BE2C (cell line): ENCODE results near the gene CRMP1.

ENCODE experiments used
- DNase-seq: peaks from one replicate; pipeline ENCODE4 v3.0.0-alpha.2; 2020
- H3K27me3 ChIP-seq: fragments of 250-450 bp; sonication (Bioruptor Pico); 2 replicates; pipeline ENCODE4 v1.5.1; 2020; ENCODE audit warnings: mild to moderate bottlenecking
- H3K36me3 ChIP-seq: fragments of 250-450 bp; sonication (Bioruptor Pico); 2 replicates; pipeline ENCODE4 v1.5.1; 2020; ENCODE audit warnings: mild to moderate bottlenecking
- H3K4me1 ChIP-seq: fragments of 250-450 bp; sonication (Bioruptor Pico); 2 replicates; pipeline ENCODE4 v1.5.1; 2020
- H3K4me3 ChIP-seq: 2 replicates; pipeline ENCODE4 v1.5.1; 2011; ENCODE audit warnings: low read depth, low read length
- H3K9me3 ChIP-seq: fragments of 250-450 bp; sonication (Bioruptor Pico); 2 replicates; pipeline ENCODE4 v1.5.1; 2020
- TF ChIP-seq, protein P1 (sequence below): IDR thresholded peaks from 2 replicates; pipeline ENCODE4 v1.5.1; 2012; ENCODE audit warnings: mild to moderate bottlenecking, low read depth, low read length

Gene CRMP1

DNA sequence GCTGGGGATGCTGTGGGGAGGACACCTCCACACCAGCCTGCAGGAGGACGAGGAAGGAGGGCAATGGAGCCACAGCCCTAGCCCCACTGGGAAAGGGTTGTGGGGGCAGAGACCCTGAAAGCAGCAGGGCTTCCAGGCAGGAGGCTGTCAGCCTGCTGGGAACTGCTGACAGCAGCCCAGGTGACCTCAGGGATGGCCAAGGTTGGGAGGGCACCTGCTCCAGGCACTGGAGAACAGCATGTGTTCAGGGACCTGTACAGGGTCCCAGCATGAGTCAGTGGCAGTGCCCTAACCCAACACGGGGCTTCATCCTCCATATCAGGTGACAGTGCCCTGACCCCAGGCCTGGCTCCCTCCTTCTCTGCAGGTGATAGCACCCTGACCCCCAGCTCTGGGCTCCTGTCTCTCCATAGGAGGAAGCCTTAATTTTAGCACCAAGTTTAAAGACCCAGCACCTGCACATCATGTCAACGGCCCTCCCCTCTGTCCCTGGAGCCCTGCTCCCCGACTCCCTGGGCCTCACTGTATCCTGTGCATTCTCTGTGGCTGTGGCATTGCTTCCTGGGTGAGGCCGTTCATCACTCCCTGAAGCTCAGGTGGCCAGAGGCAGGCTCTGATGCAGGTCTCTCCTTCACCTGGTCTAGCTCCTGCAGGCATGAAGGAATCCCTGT, 66.3 kb downstream of the CRMP1 start:
- Histone ChIP-seq H3K4me3 (no peak overlapping the region), H3K36me3 (peaks cover 80% of the 10 kb centered on the region), H3K4me1 (no peaks in the 10 kb centered on the region), H3K27me3 (no peaks in the 10 kb centered on the region), H3K9me3 (no peaks in the 10 kb centered on the region)
- TF ChIP-seq, protein P1, sequence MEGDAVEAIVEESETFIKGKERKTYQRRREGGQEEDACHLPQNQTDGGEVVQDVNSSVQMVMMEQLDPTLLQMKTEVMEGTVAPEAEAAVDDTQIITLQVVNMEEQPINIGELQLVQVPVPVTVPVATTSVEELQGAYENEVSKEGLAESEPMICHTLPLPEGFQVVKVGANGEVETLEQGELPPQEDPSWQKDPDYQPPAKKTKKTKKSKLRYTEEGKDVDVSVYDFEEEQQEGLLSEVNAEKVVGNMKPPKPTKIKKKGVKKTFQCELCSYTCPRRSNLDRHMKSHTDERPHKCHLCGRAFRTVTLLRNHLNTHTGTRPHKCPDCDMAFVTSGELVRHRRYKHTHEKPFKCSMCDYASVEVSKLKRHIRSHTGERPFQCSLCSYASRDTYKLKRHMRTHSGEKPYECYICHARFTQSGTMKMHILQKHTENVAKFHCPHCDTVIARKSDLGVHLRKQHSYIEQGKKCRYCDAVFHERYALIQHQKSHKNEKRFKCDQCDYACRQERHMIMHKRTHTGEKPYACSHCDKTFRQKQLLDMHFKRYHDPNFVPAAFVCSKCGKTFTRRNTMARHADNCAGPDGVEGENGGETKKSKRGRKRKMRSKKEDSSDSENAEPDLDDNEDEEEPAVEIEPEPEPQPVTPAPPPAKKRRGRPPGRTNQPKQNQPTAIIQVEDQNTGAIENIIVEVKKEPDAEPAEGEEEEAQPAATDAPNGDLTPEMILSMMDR: no peak
- no peak for DNase-seq

DNA sequence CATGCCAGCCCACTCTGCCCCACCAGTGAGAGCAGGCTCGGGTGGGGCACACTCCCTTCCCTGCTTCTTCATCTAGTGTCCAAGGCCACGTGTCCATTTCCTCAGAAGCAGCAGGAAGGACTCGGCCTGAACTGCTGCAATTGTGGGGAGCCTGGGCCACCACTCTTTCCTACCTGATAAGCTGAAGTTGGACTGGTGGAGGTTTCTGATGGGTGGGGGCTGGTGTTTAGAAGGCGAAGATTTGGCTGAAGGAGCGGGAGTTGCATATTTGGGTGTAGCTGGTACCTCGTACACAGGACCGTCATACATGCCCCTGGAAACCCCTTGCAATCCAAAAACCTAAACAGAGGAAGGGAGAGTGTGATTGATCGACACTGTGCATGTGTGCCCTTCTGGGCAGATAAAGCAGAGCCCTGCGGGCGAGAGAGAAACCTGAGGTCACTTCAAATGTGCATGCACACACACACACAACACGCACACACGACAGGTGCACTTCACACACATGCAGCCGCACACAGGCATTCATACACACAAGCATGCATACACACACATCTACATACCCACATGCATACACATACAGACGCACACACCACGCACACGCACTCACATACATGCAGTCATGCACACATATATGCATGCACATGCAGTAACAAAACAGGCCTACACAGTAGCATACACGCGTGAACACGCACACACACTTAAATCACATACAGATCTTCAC, 67.4 kb downstream of the CRMP1 start:
- Histone ChIP-seq H3K9me3 (no peaks in the 10 kb centered on the region), H3K4me1 (no peaks in the 10 kb centered on the region), H3K27me3 (no peaks in the 10 kb centered on the region), H3K36me3 (peaks cover 85% of the 10 kb centered on the region), H3K4me3 (no peak overlapping the region)
- TF ChIP-seq, protein P1: no peak
- no peak for DNase-seq

DNA sequence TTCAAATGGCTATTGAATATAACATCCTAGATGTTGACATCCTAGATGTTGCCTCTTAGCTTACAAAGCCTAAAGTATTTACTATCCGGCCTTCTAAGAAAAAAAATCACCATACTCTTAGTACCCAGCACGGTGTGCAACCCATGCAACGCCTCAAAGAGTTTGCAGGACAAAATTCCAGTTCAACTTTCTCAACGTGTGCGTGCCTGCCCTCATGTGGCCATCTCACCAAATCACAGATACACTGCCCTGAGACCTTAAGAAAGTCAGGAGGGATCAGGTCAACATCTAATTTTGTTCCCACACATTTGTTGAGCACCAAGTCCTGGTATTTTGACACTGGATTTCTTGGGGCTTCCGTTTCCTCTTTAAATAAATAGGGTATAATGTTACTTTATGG, 68.3 kb downstream of the CRMP1 start:
- H3K27me3 ChIP-seq: no peaks in the 10 kb centered on the region
- H3K4me3 ChIP-seq: no peak overlapping the region
- no peaks in the 10 kb centered on the region for H3K9me3 ChIP-seq
- H3K4me1 ChIP-seq: no peaks in the 10 kb centered on the region
- TF ChIP-seq, protein P1: peak; percentile 71
- peaks cover 88% of the 10 kb centered on the region for H3K36me3 ChIP-seq
- DNase-seq: no peak

DNA sequence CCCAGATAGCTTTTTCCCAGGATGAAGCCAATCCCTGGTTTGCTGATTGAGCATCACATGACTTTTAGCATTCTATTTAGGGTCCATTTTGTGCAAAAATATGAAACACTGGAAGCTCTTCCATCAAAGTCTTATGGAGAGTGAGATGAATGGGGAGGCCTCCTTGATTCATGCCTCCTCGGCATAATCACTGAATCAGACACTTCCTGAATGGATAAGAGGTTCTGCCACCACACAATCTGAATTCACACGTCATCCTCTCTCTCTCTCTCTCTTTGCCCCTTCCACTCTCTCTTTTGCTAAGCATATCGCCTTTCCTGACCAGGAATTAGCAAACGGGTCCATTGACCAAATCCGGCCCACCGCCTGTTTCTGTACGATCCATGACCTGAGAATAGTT, 68.7 kb downstream of the CRMP1 start:
- Histone ChIP-seq H3K36me3 (peaks cover 91% of the 10 kb centered on the region), H3K27me3 (no peaks in the 10 kb centered on the region)

DNA sequence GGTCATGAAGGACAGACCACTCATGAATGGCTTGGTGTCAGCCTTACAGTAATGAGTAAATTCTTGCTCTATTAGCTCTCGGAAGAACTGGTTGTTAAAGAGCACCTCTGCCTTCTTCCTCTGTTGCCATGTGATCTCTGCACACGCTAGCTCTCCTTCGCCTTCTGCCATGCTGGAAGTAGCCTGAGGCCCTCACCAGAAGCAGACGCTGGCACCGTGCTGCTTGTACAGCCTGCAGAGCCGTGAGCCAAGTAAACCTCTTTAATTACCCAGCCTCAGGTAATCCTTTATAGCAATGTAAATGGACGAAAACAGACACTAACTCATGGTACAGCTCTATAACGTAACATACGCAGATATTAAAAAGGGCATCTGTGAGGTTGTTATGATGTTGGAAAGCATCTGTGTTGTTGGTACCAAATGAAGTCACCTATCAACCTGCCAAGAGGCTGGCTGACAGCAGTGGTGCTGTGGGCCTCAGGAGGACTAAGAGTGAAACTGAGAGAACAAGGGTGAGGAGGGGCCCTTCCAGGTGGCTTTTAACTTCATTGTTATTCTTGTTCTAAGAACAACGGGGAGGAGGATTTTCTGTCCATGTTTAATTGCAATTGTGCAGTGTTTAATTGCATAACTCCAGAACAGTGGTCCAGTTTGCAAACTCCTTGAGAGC, 69.2 kb downstream of the CRMP1 start:
- Histone ChIP-seq H3K36me3 (peaks cover 91% of the 10 kb centered on the region), H3K4me1 (no peaks in the 10 kb centered on the region), H3K9me3 (no peaks in the 10 kb centered on the region), H3K4me3 (no peak overlapping the region), H3K27me3 (no peaks in the 10 kb centered on the region)
- DNase-seq: no peak
- TF ChIP-seq, protein P1: no peak

More for the DNA sequence above, 68.7 kb downstream of the CRMP1 start:
- DNase-seq: no peak
- no peak overlapping the region for H3K4me3 ChIP-seq
- TF ChIP-seq, protein P1: no peak
- no peaks in the 10 kb centered on the region for H3K4me1 ChIP-seq
- H3K9me3 ChIP-seq: no peaks in the 10 kb centered on the region
